Tibial nerve (tissue), 4 donors: Measurements from ENCODE around the gene RBM26. TPM values are rescaled to one million over a fixed set of nuclear protein-coding genes. Genes with fewer than 3 reads are reported as not detected.

ENCODE experiments used
- DNase-seq, 2 donors: peaks; one replicate each; pipeline ENCODE4 v3.0.0-alpha.2; 2019; ENCODE audit warnings: low spot score in 2 of 2
- H3K27ac ChIP-seq, 4 donors: fragments of 200-600 bp; sonication (generic) in 3 of 4; one replicate each; pipeline ENCODE4 v1.5.1; 2017 to 2019; ENCODE audit warnings: mild to moderate bottlenecking in 1 of 4
- H3K27me3 ChIP-seq, 2 donors: fragments of 200-600 bp; sonication (generic) in 1 of 2; one replicate each; pipeline versions ENCODE4 v1.5.1 to v1.6.0; 2017 to 2019
- H3K36me3 ChIP-seq, 3 donors: fragments of 200-600 bp; sonication (generic); one replicate each; pipeline ENCODE4 v1.5.1; 2018 to 2019
- H3K4me1 ChIP-seq, 4 donors: fragments of 200-600 bp; sonication (generic) in 3 of 4; one replicate each; pipeline ENCODE4 v1.5.1; 2017 to 2019
- H3K4me3 ChIP-seq, 4 donors: fragments of 200-600 bp; sonication (generic) in 3 of 4; one replicate each; pipeline ENCODE4 v1.5.1; 2017 to 2019; ENCODE audit warnings: mild to moderate bottlenecking in 1 of 4, moderate library complexity in 1 of 4
- H3K9me3 ChIP-seq, 4 donors: fragments of 200-600 bp; sonication (generic) in 3 of 4; one replicate each; pipeline ENCODE4 v1.5.1; 2017 to 2019
- EP300 ChIP-seq, 2 donors: sonication (generic); formaldehyde crosslinking; IDR thresholded peaks; one replicate each; pipeline ENCODE4 v1.6.1; 2017; ENCODE audit warnings: antibody characterized with exemption in 2 of 2, mild to moderate bottlenecking in 1 of 2
- POLR2A ChIP-seq, 2 donors: fragments of 450-650 bp; IDR thresholded peaks; one replicate each; pipeline ENCODE4 v1.6.1; 2017; ENCODE audit warnings: antibody characterized with exemption in 2 of 2, mild to moderate bottlenecking in 2 of 2, moderate library complexity in 2 of 2
- WGBS, 2 donors: methylation state at CpG; one replicate each; pipeline ENCODE4 v1.1.5; 2018; 5-methylcytosine and 5-hydroxymethylcytosine counted together
- total RNA-seq, 4 donors: library from RNA; depleted of rRNA; stranded (reverse); fragments of >200 nt; gene quantifications; one replicate each; pipeline ENCODE4 v1.1.0, GENCODE V29; 2016
- TF ChIP-seq, protein P1 (sequence below), 5 experiments: fragments of 200-600 bp in 3 of 5; fragments of 450-650 bp in 2 of 5; sonication (generic) in 3 of 5; IDR thresholded peaks; one replicate each; pipeline ENCODE4 v1.5.1; 2016 to 2019; ENCODE audit warnings: antibody characterized with exemption in 5 of 5, mild to moderate bottlenecking in 3 of 5, moderate library complexity in 2 of 5

The RBM26 gene
- total RNA-seq, 4 donors from 2014 or later: 37.3 to 55.3 (median 43.3) TPM

DNA sequence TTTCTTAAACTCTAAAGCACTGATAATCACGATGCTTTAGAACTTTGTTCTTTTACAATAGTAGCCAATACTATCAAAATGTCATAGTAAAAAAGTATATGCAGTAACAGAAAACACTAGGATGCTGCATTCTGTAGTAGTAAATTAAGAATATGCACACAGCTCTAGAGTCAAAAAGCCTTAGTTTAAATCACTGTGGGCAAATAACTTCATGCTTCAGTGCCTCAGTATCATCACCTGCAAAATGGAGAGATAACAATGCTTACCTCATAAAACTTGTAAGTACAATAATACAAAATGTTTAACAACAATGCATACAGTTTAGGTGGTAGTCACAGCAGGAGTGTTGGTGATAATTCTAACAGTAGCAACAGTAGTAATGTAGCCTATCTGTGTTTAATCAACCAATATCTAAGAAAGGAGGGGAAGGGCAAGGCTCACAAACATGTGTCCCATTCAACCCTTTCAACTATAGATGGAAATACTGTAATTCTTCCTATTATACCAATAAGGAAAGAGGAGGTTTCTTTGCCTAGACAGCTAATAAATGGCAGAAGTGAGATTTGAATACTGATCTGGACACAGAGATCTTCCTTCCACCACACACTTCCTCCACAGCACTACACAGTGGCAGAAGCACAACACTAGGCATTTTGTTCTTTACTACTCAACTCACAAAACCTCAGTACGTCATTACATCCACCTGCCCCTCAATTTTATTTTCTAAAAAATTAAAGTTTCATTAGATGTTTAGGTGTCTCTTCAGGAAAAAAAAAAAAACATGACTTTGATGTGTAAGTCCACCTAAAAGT is 4.6 kb downstream of the RBM26 start:
- WGBS, 2 donors: 57 to 58% methylated on average over 2 of the region's 2 CpGs
- Histone ChIP-seq H3K27me3 (no peaks in the 10 kb centered on the region), H3K4me1 (peaks cover 0 to 68% (median 36%) of the 10 kb centered on the region in 4 donors), H3K4me3 (no peak overlapping the region), H3K36me3 (peaks cover 0 to 28% (median 2%) of the 10 kb centered on the region in 3 donors), H3K9me3 (no peaks in the 10 kb centered on the region), H3K27ac (peak overlapping the region in 3 of 4 donors; percentile 13 to 23 (median 22))
- no peak for DNase-seq
- TF ChIP-seq, protein P1, sequence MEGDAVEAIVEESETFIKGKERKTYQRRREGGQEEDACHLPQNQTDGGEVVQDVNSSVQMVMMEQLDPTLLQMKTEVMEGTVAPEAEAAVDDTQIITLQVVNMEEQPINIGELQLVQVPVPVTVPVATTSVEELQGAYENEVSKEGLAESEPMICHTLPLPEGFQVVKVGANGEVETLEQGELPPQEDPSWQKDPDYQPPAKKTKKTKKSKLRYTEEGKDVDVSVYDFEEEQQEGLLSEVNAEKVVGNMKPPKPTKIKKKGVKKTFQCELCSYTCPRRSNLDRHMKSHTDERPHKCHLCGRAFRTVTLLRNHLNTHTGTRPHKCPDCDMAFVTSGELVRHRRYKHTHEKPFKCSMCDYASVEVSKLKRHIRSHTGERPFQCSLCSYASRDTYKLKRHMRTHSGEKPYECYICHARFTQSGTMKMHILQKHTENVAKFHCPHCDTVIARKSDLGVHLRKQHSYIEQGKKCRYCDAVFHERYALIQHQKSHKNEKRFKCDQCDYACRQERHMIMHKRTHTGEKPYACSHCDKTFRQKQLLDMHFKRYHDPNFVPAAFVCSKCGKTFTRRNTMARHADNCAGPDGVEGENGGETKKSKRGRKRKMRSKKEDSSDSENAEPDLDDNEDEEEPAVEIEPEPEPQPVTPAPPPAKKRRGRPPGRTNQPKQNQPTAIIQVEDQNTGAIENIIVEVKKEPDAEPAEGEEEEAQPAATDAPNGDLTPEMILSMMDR (IDR thresholded peaks at IDR 0.05): no peak
- TF ChIP-seq EP300 (IDR thresholded peaks at IDR 0.05): no peak
- no peak for TF ChIP-seq POLR2A (IDR thresholded peaks at IDR 0.05)

- peaks cover 0 to 45% (median 2%) of the 10 kb centered on the region in 3 donors for H3K36me3 ChIP-seq
- no peak overlapping the region for H3K27ac ChIP-seq
- DNase-seq: no peak
- H3K4me1 ChIP-seq: peaks cover 0 to 62% (median 29%) of the 10 kb centered on the region in 4 donors
- H3K4me3 ChIP-seq: no peak overlapping the region
- WGBS, 2 donors: 75 to 90% methylated on average over 1 of the region's 1 CpG
- TF ChIP-seq POLR2A (IDR thresholded peaks at IDR 0.05): no peak
- TF ChIP-seq, protein P1 (IDR thresholded peaks at IDR 0.05): no peak
- TF ChIP-seq EP300 (IDR thresholded peaks at IDR 0.05): no peak
- H3K27me3 ChIP-seq: no peaks in the 10 kb centered on the region
- H3K9me3 ChIP-seq: peaks cover 0 to 11% (median 1%) of the 10 kb centered on the region in 4 donors
Observed at GRCh38 chr13:79398915-79399314, 7.1 kb downstream of the RBM26 start.

DNA sequence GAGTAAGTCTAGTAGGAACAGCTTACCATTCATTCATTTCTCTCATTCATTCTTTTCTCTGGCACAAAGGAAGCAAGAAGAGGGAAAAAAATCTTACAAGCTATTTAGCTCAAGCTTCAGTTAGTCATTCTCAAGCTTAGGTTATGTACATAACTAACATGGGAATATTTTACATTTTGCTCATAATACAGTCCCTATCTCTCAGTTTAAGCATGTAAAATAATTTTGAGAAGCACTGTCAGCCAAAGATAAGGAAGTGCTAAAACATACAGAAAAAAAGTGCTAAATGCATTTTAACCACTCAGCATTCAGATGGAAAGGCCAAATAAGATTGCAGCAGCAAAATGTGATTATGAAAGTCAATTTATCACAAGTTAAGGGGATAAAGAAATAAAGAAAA is 7.9 kb downstream of the RBM26 start:
- peaks cover 0 to 45% (median 2%) of the 10 kb centered on the region in 3 donors for H3K36me3 ChIP-seq
- no peak overlapping the region for H3K27ac ChIP-seq
- H3K9me3 ChIP-seq: peaks cover 0 to 11% (median 1%) of the 10 kb centered on the region in 4 donors
- no peaks in the 10 kb centered on the region for H3K27me3 ChIP-seq
- peaks cover 0 to 62% (median 27%) of the 10 kb centered on the region in 4 donors for H3K4me1 ChIP-seq
- TF ChIP-seq EP300 (IDR thresholded peaks at IDR 0.05): no peak
- no peak for TF ChIP-seq POLR2A (IDR thresholded peaks at IDR 0.05)
- TF ChIP-seq, protein P1 (IDR thresholded peaks at IDR 0.05): no peak
- no peak for DNase-seq
- no peak overlapping the region for H3K4me3 ChIP-seq

DNA sequence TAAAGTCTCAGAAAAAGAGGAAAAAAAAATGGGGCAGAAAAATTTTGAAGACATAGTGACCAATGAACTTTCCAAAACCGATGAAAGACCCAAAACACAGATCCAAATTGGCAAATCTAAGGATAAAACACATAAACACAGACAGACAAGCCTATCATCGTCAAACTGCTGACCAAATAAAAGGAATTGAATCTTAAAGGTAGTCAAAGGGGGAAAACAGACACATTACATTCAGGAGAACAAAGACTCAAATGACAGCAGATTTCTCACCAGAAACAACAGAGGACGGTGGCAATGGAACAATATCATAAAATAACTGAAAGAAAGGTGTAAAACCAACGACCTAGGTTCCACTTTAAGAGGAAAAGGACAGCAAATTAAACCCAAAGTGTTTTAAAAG is 10.2 kb downstream of the RBM26 start:
- WGBS, 2 donors: 96% methylated on average over 4 of the region's 4 CpGs
- no peaks in the 10 kb centered on the region for H3K27me3 ChIP-seq
- peaks cover 0 to 11% (median 1%) of the 10 kb centered on the region in 4 donors for H3K9me3 ChIP-seq
- no peak for TF ChIP-seq POLR2A (IDR thresholded peaks at IDR 0.05)
- TF ChIP-seq, protein P1 (IDR thresholded peaks at IDR 0.05): no peak
- no peak for TF ChIP-seq EP300 (IDR thresholded peaks at IDR 0.05)
- H3K36me3 ChIP-seq: peaks cover 0 to 45% (median 2%) of the 10 kb centered on the region in 3 donors
- no peak overlapping the region for H3K4me3 ChIP-seq
- no peak for DNase-seq
- peaks cover 0 to 49% (median 13%) of the 10 kb centered on the region in 4 donors for H3K4me1 ChIP-seq
- no peak overlapping the region for H3K27ac ChIP-seq

GRCh38 chr13:79393564-79394249 is 12.3 kb downstream of the RBM26 start:
- peak overlapping the region in 1 of 4 donors; percentile 35 for H3K27ac ChIP-seq
- H3K9me3 ChIP-seq: peaks cover 0 to 11% (median 1%) of the 10 kb centered on the region in 4 donors
- H3K4me3 ChIP-seq: no peak overlapping the region
- H3K36me3 ChIP-seq: peaks cover 0 to 31% (median 2%) of the 10 kb centered on the region in 3 donors
- 42 to 52% methylated on average over 14 of the region's 14 CpGs for WGBS, 2 donors
- H3K27me3 ChIP-seq: no peaks in the 10 kb centered on the region
- TF ChIP-seq, protein P1 (IDR thresholded peaks at IDR 0.05): no peak
- TF ChIP-seq EP300 (IDR thresholded peaks at IDR 0.05) (no peak), POLR2A (IDR thresholded peaks at IDR 0.05) (no peak)
- DNase-seq: peak in 1 of 2 donors; percentile 14
- peaks cover 0 to 36% (median 10%) of the 10 kb centered on the region in 4 donors for H3K4me1 ChIP-seq
